ENCODE measurements around the gene CYP2J2. TPM values are rescaled to one million over a fixed set of nuclear protein-coding genes. Genes with fewer than 3 reads are reported as not detected.

CYP2J2 gene
- total RNA-seq, 2 donors from 2014 or later: 0.29 to 0.37 TPM

- Histone ChIP-seq H3K9me3 (ENCODE audit: control insufficient read depth, low read length) (no peaks in the 10 kb centered on the region), H3K36me3 (ENCODE audit: control insufficient read depth, insufficient read depth, low read length) (no peaks in the 10 kb centered on the region), H3K27ac (ENCODE audit: low read depth, low read length) (no peak overlapping the region), H3K4me3 (ENCODE audit: low read length) (no peak overlapping the region), H3K9ac (ENCODE audit: extremely low read depth, low read length, poor library complexity, severe bottlenecking) (no peak overlapping the region), H3K27me3 (ENCODE audit: control insufficient read depth, insufficient read depth, low read length, poor library complexity, severe bottlenecking) (no peaks in the 10 kb centered on the region), H3K4me1 (ENCODE audit: control insufficient read depth, insufficient read depth, low read length) (no peaks in the 10 kb centered on the region)
- WGBS, 2 experiments (ENCODE audit: insufficient coverage in 1 of 2, insufficient read length in 1 of 2): 95 to 98% methylated on average over 6 to 7 of the region's 7 CpGs
- TF ChIP-seq CTCF (conservative IDR thresholded peaks at IDR 0.05): no peak
- no peak overlapping the region for H3K27ac Mint-ChIP-seq
- no peak for DNase-seq
- H3K4me3 Mint-ChIP-seq: no peak overlapping the region
- H3K36me3 Mint-ChIP-seq (ENCODE audit: low read depth): no peaks in the 10 kb centered on the region
- H3K4me1 Mint-ChIP-seq: peaks cover 8% of the 10 kb centered on the region
- H3K9me3 Mint-ChIP-seq: peaks cover 23% of the 10 kb centered on the region
- no peaks in the 10 kb centered on the region for H3K27me3 Mint-ChIP-seq (ENCODE audit: insufficient read depth)
These were observed 33.4 kb downstream of the CYP2J2 start for GRCh38 chr1:59892841-59893811.

- Mint-ChIP-seq H3K4me1 (no peaks in the 10 kb centered on the region), H3K9me3 (peaks cover 30% of the 10 kb centered on the region), H3K27ac (no peak overlapping the region), H3K27me3 (ENCODE audit: insufficient read depth) (no peaks in the 10 kb centered on the region), H3K4me3 (no peak overlapping the region), H3K36me3 (ENCODE audit: low read depth) (no peaks in the 10 kb centered on the region)
- Histone ChIP-seq H3K9ac (ENCODE audit: extremely low read depth, low read length, poor library complexity, severe bottlenecking) (no peak overlapping the region), H3K9me3 (ENCODE audit: control insufficient read depth, low read length) (no peaks in the 10 kb centered on the region), H3K27ac (ENCODE audit: low read depth, low read length) (no peak overlapping the region), H3K4me1 (ENCODE audit: control insufficient read depth, insufficient read depth, low read length) (no peaks in the 10 kb centered on the region), H3K36me3 (ENCODE audit: control insufficient read depth, insufficient read depth, low read length) (no peaks in the 10 kb centered on the region), H3K27me3 (ENCODE audit: control insufficient read depth, insufficient read depth, low read length, poor library complexity, severe bottlenecking) (no peaks in the 10 kb centered on the region), H3K4me3 (ENCODE audit: low read length) (no peak overlapping the region)
- 77 to 86% methylated on average over 2 to 3 of the region's 3 CpGs for WGBS, 2 experiments (ENCODE audit: insufficient coverage in 1 of 2, insufficient read length in 1 of 2)
- TF ChIP-seq CTCF (conservative IDR thresholded peaks at IDR 0.05): no peak
- DNase-seq: no peak
These were observed 41.3 kb downstream of the CYP2J2 start for GRCh38 chr1:59885160-59885832.

GRCh38 chr1:59880735-59881134 is 45.8 kb downstream of the CYP2J2 start:
- no peaks in the 10 kb centered on the region for H3K36me3 ChIP-seq (ENCODE audit: control insufficient read depth, insufficient read depth, low read length)
- no peaks in the 10 kb centered on the region for H3K36me3 Mint-ChIP-seq (ENCODE audit: low read depth)
- H3K27ac ChIP-seq (ENCODE audit: low read depth, low read length): no peak overlapping the region
- 88 to 97% methylated on average over 1 to 2 of the region's 2 CpGs for WGBS, 2 experiments (ENCODE audit: insufficient coverage in 1 of 2, insufficient read length in 1 of 2)
- H3K4me1 ChIP-seq (ENCODE audit: control insufficient read depth, insufficient read depth, low read length): no peaks in the 10 kb centered on the region
- TF ChIP-seq CTCF (conservative IDR thresholded peaks at IDR 0.05): no peak
- DNase-seq: no peak
- H3K27ac Mint-ChIP-seq: no peak overlapping the region
- no peaks in the 10 kb centered on the region for H3K27me3 Mint-ChIP-seq (ENCODE audit: insufficient read depth)
- no peak overlapping the region for H3K9ac ChIP-seq (ENCODE audit: extremely low read depth, low read length, poor library complexity, severe bottlenecking)
- no peak overlapping the region for H3K4me3 ChIP-seq (ENCODE audit: low read length)
- H3K4me1 Mint-ChIP-seq: no peaks in the 10 kb centered on the region
- no peaks in the 10 kb centered on the region for H3K9me3 Mint-ChIP-seq
- no peaks in the 10 kb centered on the region for H3K27me3 ChIP-seq (ENCODE audit: control insufficient read depth, insufficient read depth, low read length, poor library complexity, severe bottlenecking)
- H3K4me3 Mint-ChIP-seq: no peak overlapping the region
- H3K9me3 ChIP-seq (ENCODE audit: control insufficient read depth, low read length): no peaks in the 10 kb centered on the region
